T-cell (primary cell): ENCODE results near the gene PARP2. TPM values are rescaled to one million over a fixed set of nuclear protein-coding genes. Genes with fewer than 3 reads are reported as not detected.

ENCODE experiments used
- ATAC-seq, 4 experiments: fragments of 200-7000 bp in 3 of 4; fragments of 150-1000 bp in 1 of 4; cut with Tn5 transposase; replicated peaks in 1 of 4; 1 replicate in 3 of 4; 2 replicates in 1 of 4; pipeline ENCODE4 v1.10.0; 2021; ENCODE audit warnings: moderate library complexity in 3 of 4, mild to moderate bottlenecking in 2 of 4, moderate number of reproducible peaks in 1 of 4
- CTCF ChIA-PET, 2 donors: fragments of 300-600 bp; sonication (Branson Sonifier 250); formaldehyde crosslinking; loops; one replicate each; lab custom pipeline; 2022; ENCODE audit warnings: antibody characterized with exemption in 2 of 2; lab: Charles Lee
- POLR2A ChIA-PET, 2 donors: fragments of 300-600 bp; sonication (Branson Sonifier 250); formaldehyde crosslinking; loops; one replicate each; lab custom pipeline; 2022; ENCODE audit warnings: antibody characterized with exemption in 2 of 2; lab: Charles Lee
- DNase-seq, 35 experiments: peaks; one replicate each; pipeline versions ENCODE4 v3.0.0 to v3.0.0-alpha.2; 2013 to 2023
- H3K27ac ChIP-seq: one replicate; pipeline ENCODE4 v1.5.1; 2013; ENCODE audit warnings: low read length
- H3K27me3 ChIP-seq, 2 experiments: replicated peaks in 1 of 2; 1 replicate in 1 of 2; 2 replicates in 1 of 2; pipeline versions ENCODE4 v1.6.1 to v1.7.0; 2013; ENCODE audit warnings: low read length in 1 of 2, mixed read lengths in 1 of 2; ENCODE audit not compliant: control insufficient read depth in 2 of 2, insufficient read depth in 2 of 2; ENCODE audit errors: extremely low read depth in 1 of 2
- H3K36me3 ChIP-seq, 2 donors: 1 replicate in 1 of 2; 2 replicates in 1 of 2; pipeline versions ENCODE4 v1.6.1 to v1.7.0; 2013; ENCODE audit warnings: low read length in 1 of 2; ENCODE audit not compliant: control insufficient read depth in 2 of 2, insufficient read depth in 1 of 2; ENCODE audit errors: extremely low read depth in 1 of 2
- H3K4me1 ChIP-seq, 2 experiments: 1 replicate in 1 of 2; 2 replicates in 1 of 2; pipeline versions ENCODE4 v1.6.1 to v1.7.0; 2013; ENCODE audit warnings: low read length in 2 of 2, mixed read lengths in 1 of 2; ENCODE audit not compliant: insufficient read depth in 2 of 2, control insufficient read depth in 1 of 2; ENCODE audit errors: extremely low read depth in 1 of 2
- H3K4me3 ChIP-seq, 2 donors: 1 replicate in 1 of 2; 2 replicates in 1 of 2; pipeline versions ENCODE4 v1.5.1 to v1.7.0; 2013; ENCODE audit warnings: mild to moderate bottlenecking in 2 of 2, low read length in 1 of 2, moderate library complexity in 1 of 2; ENCODE audit not compliant: control insufficient read depth in 1 of 2; ENCODE audit errors: extremely low read depth in 1 of 2
- H3K9me3 ChIP-seq: 2 replicates; pipeline ENCODE4 v1.7.0; 2013
- H3K27ac Mint-ChIP-seq, 2 donors: one replicate each; pipeline ENCODE4 v1.8.0; 2020 to 2021; ENCODE audit warnings: mild to moderate bottlenecking in 2 of 2, mixed read lengths in 2 of 2
- H3K27me3 Mint-ChIP-seq, 2 donors: one replicate each; pipeline ENCODE4 v1.8.0; 2021 to 2022; ENCODE audit warnings: mixed read lengths in 2 of 2
- H3K36me3 Mint-ChIP-seq: one replicate; pipeline ENCODE4 v1.8.0; 2021; ENCODE audit warnings: mixed read lengths
- H3K4me1 Mint-ChIP-seq, 3 donors: one replicate each; pipeline ENCODE4 v1.8.0; 2020 to 2022; ENCODE audit warnings: mixed read lengths in 3 of 3, mild to moderate bottlenecking in 1 of 3
- H3K4me3 Mint-ChIP-seq, 3 donors: one replicate each; pipeline ENCODE4 v1.8.0; 2020 to 2022; ENCODE audit warnings: mild to moderate bottlenecking in 3 of 3, mixed read lengths in 3 of 3, moderate library complexity in 3 of 3
- H3K9me3 Mint-ChIP-seq, 3 donors: one replicate each; pipeline ENCODE4 v1.8.0; 2020 to 2022; ENCODE audit warnings: mixed read lengths in 3 of 3
- WGBS: methylation state at CpG from one replicate; pipeline ENCODE4 v1.1.5; 2013; ENCODE audit warnings: missing lambda C conversion rate; ENCODE audit not compliant: insufficient coverage; 5-methylcytosine and 5-hydroxymethylcytosine counted together
- total RNA-seq, 35 experiments: library from RNA in 6 of 35; stranded (reverse) in 6 of 35; fragments of 120-200 nt in 1 of 35; gene quantifications; one replicate each; pipeline versions ENCODE4 v1.2.1 to v1.2.4 and lab custom pipeline; 2013 to 2026

PARP2 gene
- total RNA-seq (10 to 100 TPM; 14.6 to 21.8 (median 15.8) TPM), total RNA-seq (lab: John Stamatoyannopoulos, UW) (3.3 to 25.8 (median 13.5) reads per million in 29 experiments)
- total RNA-seq (2013), result 12.6 TPM

GRCh38 chr14:20343092-20343861, at the start of gene PARP2:
PARP2 (plus strand) TSS chr14:20343635; CDS start chr14:20343642, 7 bp downstream.
- H3K9me3 ChIP-seq, result no peaks in the 10 kb centered on the region
- H3K4me3 Mint-ChIP-seq, result peak within 1 kb of the TSS; percentile 92 to 94 (median 93)
- peaks cover 9% of the 10 kb centered on the region for H3K36me3 Mint-ChIP-seq
- H3K9me3 Mint-ChIP-seq, result no peaks in the 10 kb centered on the region
- ChIA-PET CTCF (interaction anchor here (0.6 to 6.9 kb wide), 18 partner anchors 9 to 883 kb away, joined by 3 to 159 read pairs (median 5); partner anchors contain the start of genes CCNB1IP1 (in 1 of the 2), PIP4P1 (in 1 of the 2), RNASE4 (in 1 of the 2) and TTC5 (in 1 of the 2)), POLR2A (interaction anchor here (0.5 to 3.6 kb wide), 20 partner anchors 9 to 340 kb away, joined by 3 to 64 read pairs (median 6); partner anchors contain the start of genes APEX1 (in 2 of the 2), CCNB1IP1 (in 2 of the 2), OSGEP (in 1 of the 2) and PIP4P1 (in 1 of the 2))
- peaks cover 0 to 4% of the 10 kb centered on the region in 2 experiments for H3K27me3 ChIP-seq
- ATAC-seq (peak; percentile 84 to 87 (median 85)), DNase-seq (peak; percentile 71 to 96 (median 82))
- H3K4me1 ChIP-seq, result peaks cover 6 to 7% of the 10 kb centered on the region in 2 experiments
- 0% methylated on average over 29 of the region's 50 CpGs for WGBS
- H3K36me3 ChIP-seq, result peaks cover 0 to 6% of the 10 kb centered on the region in 2 donors
- peak within 1 kb of the TSS; percentile 97 to 98 for H3K4me3 ChIP-seq
- H3K27ac ChIP-seq, result peak within 1 kb of the TSS; percentile 91
- peak within 1 kb of the TSS; percentile 90 to 96 for H3K27ac Mint-ChIP-seq
- peaks cover 14 to 29% (median 17%) of the 10 kb centered on the region in 3 donors for H3K4me1 Mint-ChIP-seq
- no peaks in the 10 kb centered on the region for H3K27me3 Mint-ChIP-seq

- Histone ChIP-seq H3K4me1 (no peaks in the 10 kb centered on the region), H3K9me3 (no peaks in the 10 kb centered on the region), H3K27ac (no peak overlapping the region), H3K4me3 (no peak overlapping the region), H3K36me3 (peaks cover 0 to 88% of the 10 kb centered on the region in 2 donors), H3K27me3 (no peaks in the 10 kb centered on the region)
- H3K4me3 Mint-ChIP-seq, result no peak overlapping the region
- ChIA-PET CTCF (no interaction called here), POLR2A (interaction anchor here in 1 of 2 donors (0.5 kb wide), 1 partner anchor 244 kb away, joined by 5 read pairs; no protein-coding TSS in a partner anchor)
- DNase-seq, result no peak
- ATAC-seq, result no peak
- WGBS, result no CpG with 5 or more reads among the region's 2 CpGs
- H3K4me1 Mint-ChIP-seq, result no peaks in the 10 kb centered on the region
- H3K9me3 Mint-ChIP-seq, result no peaks in the 10 kb centered on the region
- peaks cover 61% of the 10 kb centered on the region for H3K36me3 Mint-ChIP-seq
- H3K27me3 Mint-ChIP-seq, result no peaks in the 10 kb centered on the region
- H3K27ac Mint-ChIP-seq, result no peak overlapping the region
Measured at GRCh38 chr14:20294636-20295035, 48.8 kb upstream of the PARP2 start.

- H3K27ac Mint-ChIP-seq, result peak overlapping the region in 1 of 2 donors; percentile 36
- H3K4me3 Mint-ChIP-seq, result no peak overlapping the region
- Histone ChIP-seq H3K9me3 (no peaks in the 10 kb centered on the region), H3K36me3 (peaks cover 0 to 86% of the 10 kb centered on the region in 2 donors), H3K27ac (no peak overlapping the region), H3K4me3 (no peak overlapping the region), H3K4me1 (no peaks in the 10 kb centered on the region), H3K27me3 (no peaks in the 10 kb centered on the region)
- H3K4me1 Mint-ChIP-seq, result no peaks in the 10 kb centered on the region
- no peaks in the 10 kb centered on the region for H3K9me3 Mint-ChIP-seq
- peaks cover 58% of the 10 kb centered on the region for H3K36me3 Mint-ChIP-seq
- DNase-seq (no peak), ATAC-seq (no peak)
- H3K27me3 Mint-ChIP-seq, result no peaks in the 10 kb centered on the region
- CTCF ChIA-PET, result no interaction called here
- POLR2A ChIA-PET, result interaction anchor here in 1 of 2 donors (0.5 kb wide), 1 partner anchor 244 kb away, joined by 5 read pairs; no protein-coding TSS in a partner anchor
- WGBS, result 66% methylated on average over 3 of the region's 4 CpGs
Measured at GRCh38 chr14:20295067-20295466, 48.4 kb upstream of the PARP2 start.

- Histone ChIP-seq H3K4me3 (no peak overlapping the region), H3K4me1 (peaks cover 6 to 12% of the 10 kb centered on the region in 2 experiments), H3K36me3 (peaks cover 0 to 41% of the 10 kb centered on the region in 2 donors), H3K27me3 (no peaks in the 10 kb centered on the region), H3K9me3 (no peaks in the 10 kb centered on the region), H3K27ac (no peak overlapping the region)
- DNase-seq, result no peak
- POLR2A ChIA-PET, result no interaction called here
- whole genome bisulfite sequencing, result no CpG with 5 or more reads among the region's 1 CpG
- Mint-ChIP-seq H3K27ac (peak overlapping the region in 1 of 2 donors; percentile 8), H3K9me3 (no peaks in the 10 kb centered on the region), H3K27me3 (no peaks in the 10 kb centered on the region), H3K4me3 (no peak overlapping the region), H3K4me1 (peaks cover 34 to 43% (median 36%) of the 10 kb centered on the region in 3 donors), H3K36me3 (peaks cover 36% of the 10 kb centered on the region)
- CTCF ChIA-PET, result interaction anchor here in 1 of 2 donors (0.5 kb wide), 1 partner anchor 13 kb away, joined by 10 read pairs; no protein-coding TSS in a partner anchor
- no peak for ATAC-seq
Measured at GRCh38 chr14:20302042-20302755, 41.2 kb upstream of the PARP2 start.

GRCh38 chr14:20305265-20306078, 38.0 kb upstream of the PARP2 start, which contains the start of gene TTC5:
TTC5 (minus strand) TSS chr14:20305951; CDS start chr14:20305937, 14 bp downstream.
- Mint-ChIP-seq H3K4me3 (peak within 1 kb of the TSS; percentile 90 to 95 (median 94)), H3K36me3 (peaks cover 20% of the 10 kb centered on the region), H3K4me1 (peaks cover 34 to 41% (median 36%) of the 10 kb centered on the region in 3 donors), H3K27ac (peak within 1 kb of the TSS; percentile 76 to 89), H3K27me3 (no peaks in the 10 kb centered on the region), H3K9me3 (no peaks in the 10 kb centered on the region)
- H3K27ac ChIP-seq, result peak within 1 kb of the TSS; percentile 15
- no peaks in the 10 kb centered on the region for H3K9me3 ChIP-seq
- DNase-seq (peak; percentile 75 to 95 (median 87)), ATAC-seq (peak; percentile 97 to 99 (median 98))
- H3K36me3 ChIP-seq, result peaks cover 0 to 14% of the 10 kb centered on the region in 2 donors
- peaks cover 6 to 12% of the 10 kb centered on the region in 2 experiments for H3K4me1 ChIP-seq
- no peaks in the 10 kb centered on the region for H3K27me3 ChIP-seq
- under 1% methylated on average over 25 of the region's 27 CpGs for WGBS
- H3K4me3 ChIP-seq, result peak within 1 kb of the TSS; percentile 75 to 90
- CTCF ChIA-PET, result interaction anchor here in 1 of 2 donors (1.1 to 1.5 kb wide), 6 partner anchors 22 to 376 kb away, joined by 3 to 5 read pairs (median 4); partner anchors contain the start of genes APEX1 and PARP2
- POLR2A ChIA-PET, result interaction anchor here in 1 of 2 donors (0.6 kb wide), 1 partner anchor 1569 kb away, joined by 3 read pairs; no protein-coding TSS in a partner anchor
